Astrocyte of the cerebellum (primary cell): Measurements from ENCODE around the gene PRR19.

ENCODE experiments used
- DNase-seq: peaks from one replicate; pipeline ENCODE4 v3.0.0-alpha.2; 2011; ENCODE audit warnings: low read depth
- H3K4me3 ChIP-seq: 2 replicates; pipeline ENCODE4 v1.5.1; 2011; ENCODE audit warnings: mild to moderate bottlenecking, low read depth, low read length, moderate library complexity
- CTCF ChIP-seq: IDR thresholded peaks from 2 replicates; pipeline ENCODE4 v1.5.1; 2012; ENCODE audit warnings: low read length, low read depth, moderate library complexity, mild to moderate bottlenecking; ENCODE audit errors: missing control alignments
- in situ Hi-C: cut with HindIII; loops from 2 replicates; pipeline ENCODE4 v1.10.0; 2017; ENCODE audit warnings: low sequenced_read_pairs

The PRR19 gene

GRCh38 chr19:42295831-42296525, 6.0 kb upstream of the PRR19 start:
- TF ChIP-seq CTCF, result peak; percentile 98
- in situ Hi-C loops, result no loop called here
- H3K4me3 ChIP-seq, result no peak overlapping the region
- no peak for DNase-seq

GRCh38 chr19:42297039-42297438, 4.9 kb upstream of the PRR19 start:
- no peak for TF ChIP-seq CTCF
- DNase-seq, result no peak
- no peak overlapping the region for H3K4me3 ChIP-seq
- in situ Hi-C loops, result no loop called here

GRCh38 chr19:42303101-42303464, 1.2 kb downstream of the PRR19 start:
- no peak for DNase-seq
- H3K4me3 ChIP-seq, result peak overlapping the region; percentile 76
- in situ Hi-C loops, result no loop called here
- no peak for TF ChIP-seq CTCF

- no peak for TF ChIP-seq CTCF
- in situ Hi-C loops, result no loop called here
- no peak for DNase-seq
- no peak overlapping the region for H3K4me3 ChIP-seq
Observed at GRCh38 chr19:42303876-42304275, 1.9 kb downstream of the PRR19 start.

- TF ChIP-seq CTCF, result no peak
- H3K4me3 ChIP-seq, result no peak overlapping the region
- DNase-seq, result no peak
- in situ Hi-C loops, result no loop called here
Observed at GRCh38 chr19:42306646-42307045, 4.7 kb downstream of the PRR19 start.

GRCh38 chr19:42309686-42310085, 7.8 kb downstream of the PRR19 start:
- no peak overlapping the region for H3K4me3 ChIP-seq
- no peak for DNase-seq
- in situ Hi-C loops, result no loop called here
- no peak for TF ChIP-seq CTCF

- in situ Hi-C loops, result no loop called here
- H3K4me3 ChIP-seq, result no peak overlapping the region
- DNase-seq, result no peak
- TF ChIP-seq CTCF, result no peak
Observed at GRCh38 chr19:42311657-42312056, 9.7 kb downstream of the PRR19 start.
